Measurements from ENCODE around the gene MYH6. TPM values are rescaled to one million over a fixed set of nuclear protein-coding genes. Genes with fewer than 3 reads are reported as not detected.
A peak's percentile ranks its signal among the peaks of the same experiment; 100 is the strongest.

The MYH6 gene
- total RNA-seq, 1 experiment from 2014 or later, result 0.07 TPM

GRCh38 chr14:23344481-23344880 is 63.6 kb downstream of the MYH6 start:
- H3K18ac ChIP-seq (ENCODE audit: insufficient read length, low read depth, low read length), result no peak overlapping the region
- H2BK12ac ChIP-seq (ENCODE audit: insufficient read length, low read depth, low read length), result no peak overlapping the region
- H3K36me3 Mint-ChIP-seq (ENCODE audit: insufficient read depth in 1 of 3, low read depth in 3 of 3), result peaks cover 4 to 24% (median 18%) of the 10 kb centered on the region in 3 experiments; a peak in 6 of 7 replicates
- H3T11ph ChIP-seq (ENCODE audit: low read length), result no peak overlapping the region
- H3K4me1 Mint-ChIP-seq, result peaks cover 18 to 19% of the 10 kb centered on the region in 2 experiments
- H2AFZ ChIP-seq (ENCODE audit: low read length), result no peak overlapping the region
- H3K23ac ChIP-seq (ENCODE audit: insufficient read length, low read depth, low read length), result no peak overlapping the region
- H4K5ac ChIP-seq (ENCODE audit: insufficient read length, low read depth, low read length), result no peak overlapping the region
- no peaks in the 10 kb centered on the region for H3K27me3 ChIP-seq (ENCODE audit: insufficient read depth, low read length)
- no peaks in the 10 kb centered on the region for H3K79me2 ChIP-seq (ENCODE audit: insufficient read depth, low read length)
- no peak overlapping the region; a peak in 1 of 5 replicates for H3K4me3 Mint-ChIP-seq
- peaks cover 2% of the 10 kb centered on the region for H3K27me3 Mint-ChIP-seq (ENCODE audit: low read depth)
- no peak overlapping the region for H3K14ac ChIP-seq (ENCODE audit: insufficient read depth, low read length)
- H3K4ac ChIP-seq (ENCODE audit: low read depth, low read length), result no peak overlapping the region
- H3K79me1 ChIP-seq (ENCODE audit: insufficient read depth, low read depth, low read length, poor library complexity, severe bottlenecking), result no peaks in the 10 kb centered on the region
- TF ChIP-seq CTCF (conservative IDR thresholded peaks at IDR 0.05), result 0 out of 3 replicates have a peak, but pooled peaks have one; percentile 22
- no peak overlapping the region for H3K4me2 ChIP-seq (ENCODE audit: insufficient read depth, insufficient read length, low read length)
- H3K4me1 ChIP-seq (ENCODE audit: insufficient read depth, low read length), result no peaks in the 10 kb centered on the region; the same call in 1 of the 2 replicates
- no peak overlapping the region for H2BK5ac ChIP-seq (ENCODE audit: insufficient read length, low read length)
- H3K9me3 ChIP-seq (ENCODE audit: control insufficient read depth, low read depth, low read length), result no peaks in the 10 kb centered on the region
- DNase-seq, result no peak
- H3K23me2 ChIP-seq (ENCODE audit: insufficient read length, low read depth, low read length, poor library complexity, severe bottlenecking), result no peaks in the 10 kb centered on the region
- peaks cover 20 to 22% of the 10 kb centered on the region in 2 experiments for H3K9me3 Mint-ChIP-seq
- no peak overlapping the region for H2AK5ac ChIP-seq (ENCODE audit: insufficient read length, low read length)
- H4K20me1 ChIP-seq (ENCODE audit: control insufficient read depth, insufficient read depth, insufficient read length), result no peaks in the 10 kb centered on the region
- no peak overlapping the region for H2BK15ac ChIP-seq (ENCODE audit: low read depth, low read length)
- no peak overlapping the region for H4K8ac ChIP-seq (replicated peaks; ENCODE audit: insufficient read length, low read depth, low read length)
- H2BK20ac ChIP-seq (ENCODE audit: low read depth, low read length, poor library complexity, severe bottlenecking), result no peak overlapping the region
- H3K27ac Mint-ChIP-seq, result no peak overlapping the region; a peak in 1 of 7 replicates
- WGBS (ENCODE audit: extremely low coverage, insufficient read length, low lambda C conversion rate), result no CpG with 5 or more reads among the region's 3 CpGs
- no peak overlapping the region for H2BK120ac ChIP-seq (ENCODE audit: low read depth, low read length, poor library complexity, severe bottlenecking)
- H3K56ac ChIP-seq (ENCODE audit: insufficient read length, low read depth, low read length), result no peak overlapping the region
- no peak overlapping the region for H3K27ac ChIP-seq (ENCODE audit: insufficient read length, low read depth, low read length)
- H4K91ac ChIP-seq (ENCODE audit: insufficient read length, low read depth, low read length), result no peak overlapping the region
- no peak overlapping the region for H3K9ac ChIP-seq (ENCODE audit: extremely low read depth, insufficient read length, low read length)
